Stimulated activated CD8-positive, alpha-beta memory T cell treated with anti-CD3 and anti-CD28 coated beads, Interleukin-15, amount 100 ng/mL, for 1 hour (primary cell): ENCODE data around the gene NUP54.

Experiments used
- DNase-seq: peaks from one replicate; pipeline ENCODE4 v3.0.0-alpha.2; 2020; ENCODE audit warnings: low read depth

Gene NUP54

DNA sequence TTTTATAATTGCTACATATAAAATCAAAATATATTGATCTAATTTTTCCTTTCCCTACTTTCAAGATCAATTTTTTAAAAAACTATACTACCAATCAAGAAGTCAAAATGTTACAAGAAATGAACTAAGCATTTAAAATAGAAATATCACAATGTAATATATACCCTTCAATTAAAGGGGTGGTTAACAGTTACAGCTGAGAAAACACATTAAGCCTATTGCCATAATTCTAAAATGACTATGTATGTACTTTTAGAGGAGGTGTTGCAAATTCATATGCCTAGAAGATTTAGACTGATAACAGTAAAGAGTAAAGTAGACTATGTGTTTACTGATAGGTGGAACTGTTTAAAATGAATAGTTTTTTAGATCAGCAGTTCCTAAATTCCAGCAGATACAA, 3.7 kb downstream of the NUP54 start:
- no peak for DNase-seq

DNA sequence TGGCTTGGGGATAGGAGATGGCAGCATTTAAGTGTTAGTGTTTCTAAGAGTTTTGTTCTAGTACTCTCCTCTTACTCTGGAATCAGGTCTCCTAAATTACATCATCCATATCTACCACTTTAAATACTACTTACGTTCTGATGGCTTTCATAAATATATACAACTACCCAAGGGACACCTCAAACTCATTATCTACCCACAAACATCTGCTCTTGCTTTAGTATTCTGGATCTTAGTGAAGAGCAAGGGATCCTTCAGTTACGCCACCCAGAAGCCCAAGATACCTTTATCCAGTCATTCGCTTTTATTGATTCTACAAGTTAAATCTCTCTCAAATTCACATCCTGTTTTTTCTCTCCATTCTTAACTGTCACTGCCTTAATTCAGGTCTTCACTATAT, 7.0 kb downstream of the NUP54 start:
- no peak for DNase-seq

DNA sequence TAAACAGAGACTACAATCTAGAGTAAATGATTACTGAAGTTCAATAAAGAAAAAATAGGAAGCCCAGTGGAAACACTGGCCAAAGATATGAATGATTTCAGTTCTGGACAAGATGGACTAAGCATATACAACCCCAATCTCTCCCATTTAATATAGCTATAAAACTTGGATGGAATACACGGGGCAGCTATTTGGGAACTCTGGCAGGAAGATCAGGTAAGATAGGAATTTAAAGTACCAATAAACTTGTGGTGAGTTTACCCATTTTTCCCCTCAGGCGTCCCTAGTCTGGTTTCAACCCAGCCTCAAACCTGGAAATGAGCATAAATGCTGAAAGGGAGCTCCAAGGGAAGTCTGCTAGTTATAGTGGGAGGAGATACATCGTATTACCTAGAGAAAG, 20.4 kb downstream of the NUP54 start:
- no peak for DNase-seq

DNA sequence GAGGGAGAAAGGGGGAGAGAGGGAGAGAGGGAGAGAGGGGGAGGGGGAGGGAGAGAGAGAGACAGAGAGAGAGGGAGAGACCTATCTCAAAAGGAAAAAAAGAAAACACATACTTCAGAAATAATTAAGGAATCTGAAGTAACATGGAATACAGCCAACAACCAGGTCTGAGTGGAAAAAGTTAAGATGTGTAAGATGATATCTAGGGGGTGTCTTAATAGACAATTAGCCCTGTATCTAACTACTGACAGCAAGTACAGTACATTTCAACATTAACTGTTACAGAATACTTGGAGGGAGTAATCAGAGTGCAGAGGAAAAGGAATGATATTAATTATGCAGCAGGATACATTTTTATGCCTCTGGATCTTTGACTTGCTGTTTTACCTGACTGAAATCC, 22.4 kb downstream of the NUP54 start:
- no peak for DNase-seq

DNA sequence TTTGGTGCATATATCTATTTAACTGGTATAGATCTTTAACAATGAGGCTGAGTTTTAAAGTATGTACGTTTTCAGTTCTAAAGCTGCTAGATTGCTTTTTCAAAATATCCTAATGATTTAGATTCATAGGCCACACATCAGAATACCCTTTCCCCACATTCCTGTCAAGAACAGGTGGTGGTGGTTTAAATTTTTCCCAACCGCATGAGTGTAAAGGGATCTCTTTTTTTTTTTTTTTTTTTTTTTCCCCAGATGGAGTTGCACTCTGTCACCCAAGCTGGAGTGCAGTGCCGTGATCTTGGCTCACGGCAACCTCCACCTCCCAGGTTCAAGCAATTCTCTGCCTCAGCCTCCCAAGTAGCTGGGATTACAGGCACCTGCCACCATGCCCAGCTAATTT, 28.0 kb downstream of the NUP54 start:
- no peak for DNase-seq

DNA sequence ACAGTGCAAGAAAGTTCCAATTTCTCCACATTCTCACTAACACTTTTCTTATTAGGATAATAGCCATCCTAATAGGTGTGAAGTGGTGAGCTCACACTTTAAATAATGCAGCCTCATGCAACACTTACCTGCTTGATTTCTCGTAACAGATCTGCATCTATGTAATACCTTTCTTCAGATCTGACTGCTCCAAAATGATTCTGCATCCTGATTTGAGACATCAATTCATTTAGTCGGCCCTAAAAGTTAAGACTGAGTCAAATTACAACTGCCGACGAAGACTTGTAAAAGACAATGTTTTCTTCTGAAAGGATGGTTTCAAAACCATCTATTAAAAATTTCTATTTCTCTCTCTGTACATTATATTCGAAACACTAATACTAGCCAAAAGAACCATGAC, 30.7 kb downstream of the NUP54 start:
- DNase-seq: no peak

DNA sequence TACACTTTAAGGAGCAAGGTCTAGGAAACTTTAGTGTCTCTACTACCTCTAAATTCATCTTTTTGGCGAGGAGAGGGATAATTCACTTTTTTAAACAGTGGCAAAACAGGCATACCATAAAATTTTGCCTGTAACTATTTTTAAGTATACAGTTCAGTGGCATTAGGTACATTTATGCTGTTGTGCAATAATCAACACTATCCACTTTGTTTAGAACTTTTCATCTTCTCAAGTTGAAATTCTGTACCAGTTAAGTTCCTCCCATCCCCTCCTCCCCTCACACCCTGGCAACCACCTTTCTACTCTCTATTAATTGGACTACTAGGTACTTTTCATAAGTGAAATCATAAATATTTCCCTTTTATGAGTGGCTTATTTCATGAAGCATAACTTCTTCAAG, 31.4 kb downstream of the NUP54 start:
- DNase-seq: no peak

DNA sequence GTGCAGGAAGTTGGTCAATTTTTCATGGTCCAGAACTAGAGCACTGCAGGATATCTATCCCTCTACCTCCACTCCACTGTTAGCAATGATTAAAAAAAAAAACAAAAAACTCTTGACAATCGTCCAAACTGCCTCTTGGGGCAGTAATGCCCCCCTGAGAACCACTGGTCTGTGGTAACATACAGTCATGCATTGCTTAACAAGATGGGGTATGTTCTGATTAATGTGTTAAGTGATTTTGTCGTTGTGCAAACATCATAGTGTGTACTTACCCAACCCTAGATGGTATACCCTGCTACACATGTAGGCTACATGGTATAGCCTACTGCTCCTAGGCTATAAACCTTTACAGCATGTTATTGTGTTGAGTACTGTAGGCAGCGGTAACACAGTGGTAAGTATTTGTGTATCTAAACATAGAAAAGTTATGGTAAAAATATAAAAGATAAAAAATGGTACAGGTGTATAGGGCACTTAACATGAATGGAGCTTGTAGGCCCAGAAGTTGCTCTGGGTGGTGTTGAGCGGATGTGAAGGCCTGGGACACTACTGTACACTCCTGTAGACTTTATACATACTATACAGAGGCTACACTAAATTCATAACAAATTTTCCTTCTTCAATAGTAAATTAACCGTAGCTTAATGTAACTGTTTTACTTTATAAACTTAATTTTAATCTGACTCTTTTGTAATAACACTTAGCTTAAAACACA, 39.6 kb downstream of the NUP54 start:
- no peak for DNase-seq

DNA sequence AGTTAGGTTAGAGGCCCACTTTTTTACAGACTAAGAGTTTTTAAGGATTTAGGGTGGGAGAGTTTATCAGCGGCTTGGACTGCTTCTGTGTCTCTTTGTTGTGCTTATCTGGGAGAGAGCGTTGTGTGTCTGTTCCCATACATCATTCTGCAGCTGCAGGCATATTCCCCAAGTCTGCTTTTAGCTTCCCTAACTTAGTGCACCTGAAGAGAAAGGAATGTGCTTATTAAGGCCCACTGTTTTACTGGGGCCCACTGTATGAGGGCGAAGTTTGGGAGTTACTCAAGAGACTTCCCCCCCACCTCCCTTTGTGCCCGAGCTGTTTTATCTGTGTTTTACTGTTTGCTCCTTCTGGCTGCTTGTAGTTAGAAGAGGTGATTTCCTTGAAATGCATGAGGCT, 41.8 kb downstream of the NUP54 start:
- DNase-seq: no peak

DNA sequence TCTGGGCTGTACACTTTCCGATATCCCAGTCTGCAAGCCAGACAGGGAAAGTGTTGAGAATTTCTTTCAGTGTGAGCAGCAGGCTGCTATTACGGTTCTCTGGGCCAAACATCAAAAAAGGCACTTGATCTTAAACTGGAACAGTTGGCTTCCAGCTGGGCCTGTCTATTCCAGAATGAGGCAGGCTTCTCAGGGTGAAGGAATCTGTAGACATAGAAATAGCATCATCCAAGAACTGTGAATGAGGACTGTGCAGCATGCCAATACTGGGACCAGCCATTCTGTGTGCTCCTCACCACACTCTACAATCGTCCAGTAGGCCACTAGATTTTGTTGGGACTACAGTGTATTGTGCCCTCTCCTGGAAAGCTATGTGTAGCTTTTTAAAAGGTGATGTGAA, 42.5 kb downstream of the NUP54 start:
- DNase-seq: no peak

DNA sequence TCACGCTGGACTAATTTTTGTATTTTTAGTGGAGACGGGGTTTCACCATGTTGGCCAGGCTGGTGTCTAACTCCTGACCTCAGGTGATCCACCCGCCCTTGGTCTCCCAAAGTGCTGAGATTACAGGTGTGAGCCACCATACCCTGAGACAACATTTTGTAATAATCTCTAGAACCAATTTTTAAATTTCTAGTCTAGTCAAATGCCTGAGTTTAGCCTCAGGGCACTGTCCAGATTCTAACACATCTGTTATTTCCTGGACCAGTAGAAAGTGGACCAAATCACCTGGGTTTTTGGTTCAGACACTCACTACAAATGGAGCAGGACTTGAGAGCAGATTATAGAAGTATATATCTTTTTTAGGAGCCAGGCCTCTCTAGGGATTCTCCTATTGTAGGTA, 52.1 kb downstream of the NUP54 start:
- DNase-seq: no peak

DNA sequence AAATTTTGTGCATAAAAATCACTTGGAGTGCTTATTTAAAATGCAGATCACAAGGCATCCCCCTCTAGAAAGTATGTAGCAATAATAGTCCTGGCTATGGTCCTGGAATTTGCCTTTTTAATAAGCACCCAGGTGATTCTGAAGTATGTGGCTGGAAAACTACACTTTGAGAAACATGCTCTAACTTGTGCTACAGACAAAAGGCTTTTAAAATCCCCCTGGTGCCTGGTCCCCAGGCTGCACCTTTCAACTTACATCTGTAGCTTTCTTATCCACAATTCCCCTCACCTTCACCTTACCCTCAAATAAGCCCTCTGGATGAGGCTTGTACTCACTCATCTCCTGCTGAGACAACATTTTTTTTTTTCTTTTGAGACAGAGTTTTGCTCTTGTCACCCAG, 52.6 kb downstream of the NUP54 start:
- DNase-seq: no peak

DNA sequence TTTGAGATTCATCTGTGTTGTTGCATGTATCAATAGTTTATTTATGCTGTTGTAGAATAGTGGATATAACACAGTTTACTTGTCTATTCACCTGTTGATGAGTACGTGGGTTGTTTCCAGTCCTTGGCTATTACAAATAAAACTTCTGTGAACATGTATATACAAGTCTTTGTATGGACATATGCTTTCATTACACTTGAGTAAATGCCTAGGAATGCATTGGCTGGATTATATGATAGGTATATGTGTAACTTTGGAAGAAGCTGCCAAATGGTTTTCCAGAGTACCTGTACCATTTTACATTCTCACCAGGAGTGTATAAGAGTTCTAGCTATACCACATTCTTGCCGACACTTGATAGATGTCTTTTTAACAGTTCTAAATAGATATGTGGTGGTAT, 57.1 kb downstream of the NUP54 start:
- DNase-seq: no peak

DNA sequence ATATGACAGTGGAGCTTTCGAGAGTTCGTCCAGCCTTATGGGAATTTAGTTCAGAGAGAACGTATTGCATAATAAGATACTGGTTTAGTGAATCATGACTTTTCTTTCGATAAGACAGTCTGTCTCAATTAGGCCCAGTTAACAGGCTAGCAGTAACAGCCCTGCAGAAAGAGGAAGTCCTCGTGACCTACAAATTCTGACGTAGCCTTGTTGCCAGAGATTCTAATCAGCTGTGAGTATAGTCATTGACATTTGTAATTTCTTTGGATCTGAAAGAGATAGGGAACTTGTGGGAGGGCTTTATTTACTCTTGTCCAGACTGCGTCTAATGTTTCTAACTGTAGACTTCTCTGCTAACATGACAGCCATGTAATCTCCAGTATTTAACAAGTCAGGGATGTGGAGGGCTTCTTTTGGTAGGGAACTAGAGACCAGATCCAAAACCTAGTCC, 57.9 kb downstream of the NUP54 start:
- DNase-seq: no peak

DNA sequence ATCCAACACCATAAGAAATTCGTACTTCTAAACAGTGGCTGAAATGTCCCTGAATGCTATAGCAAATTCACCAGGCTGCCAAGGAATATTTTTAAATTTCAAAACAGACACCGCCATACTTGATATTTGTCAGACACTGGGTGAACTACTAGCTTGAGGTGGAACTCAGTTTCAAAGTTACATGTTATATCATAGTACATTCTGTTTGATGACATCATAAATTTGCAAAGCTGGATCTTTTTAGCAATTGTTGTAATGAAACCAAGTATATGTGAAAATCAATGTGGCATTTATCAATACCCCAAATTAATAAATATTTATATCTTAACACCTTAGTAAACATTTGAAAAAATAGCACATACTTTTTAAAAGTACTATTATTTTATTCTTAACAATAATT, 59.5 kb downstream of the NUP54 start:
- DNase-seq: no peak

DNA sequence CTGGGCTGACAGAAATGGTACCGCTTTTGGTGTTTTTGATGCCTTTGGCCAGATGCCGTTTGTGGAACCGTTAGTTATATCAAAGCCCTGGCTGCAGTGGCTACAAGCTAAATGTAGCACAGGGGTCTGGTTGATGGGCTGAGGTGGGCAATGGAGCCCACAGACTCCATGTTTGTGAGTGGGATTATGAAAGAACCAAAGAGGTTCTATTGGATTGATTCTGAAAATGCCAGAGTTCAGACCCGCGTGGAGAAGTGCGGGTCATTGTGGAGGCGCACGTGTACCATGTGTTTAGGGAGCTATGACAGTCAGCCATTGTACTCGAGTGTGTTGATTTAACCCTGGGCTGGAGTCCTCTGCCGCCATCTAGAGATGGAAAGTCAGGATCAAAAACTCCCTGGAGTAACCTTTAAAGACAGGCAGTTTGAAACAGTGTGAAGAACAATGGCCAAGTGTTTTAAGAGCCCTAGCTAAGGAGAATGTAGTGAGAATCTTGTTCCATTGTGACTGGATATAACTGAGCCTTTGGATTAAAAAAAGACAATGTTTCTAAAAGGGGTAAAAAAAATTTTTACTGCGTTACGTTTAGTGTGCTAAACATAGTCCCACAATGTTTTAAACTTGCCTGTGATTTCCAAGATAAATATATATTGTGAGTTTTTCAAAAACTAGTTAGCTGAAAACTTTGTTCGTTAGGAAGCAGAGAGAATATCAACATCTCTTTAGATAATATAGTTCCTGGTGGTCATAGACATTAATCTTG, 61.0 kb downstream of the NUP54 start:
- DNase-seq: no peak

DNA sequence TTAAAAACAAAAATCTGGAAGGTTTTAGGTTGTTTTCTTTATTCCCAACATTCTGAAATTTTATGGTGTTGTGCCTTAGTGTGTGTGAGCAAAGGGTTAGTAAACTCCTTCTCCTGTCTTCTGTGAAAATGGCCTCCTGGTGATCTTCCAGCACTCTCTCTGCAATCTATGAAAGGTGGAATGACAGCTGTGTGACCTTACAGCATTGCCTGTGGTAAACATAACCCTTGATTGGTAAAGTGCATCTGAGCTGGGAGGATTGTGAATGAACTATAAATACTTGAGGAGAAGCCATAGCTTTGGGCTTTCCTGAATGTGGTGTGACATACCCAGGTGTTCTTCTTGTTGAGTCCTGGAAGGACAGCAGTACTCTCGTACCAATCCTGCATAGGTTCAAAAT, 63.7 kb downstream of the NUP54 start:
- DNase-seq: no peak

DNA sequence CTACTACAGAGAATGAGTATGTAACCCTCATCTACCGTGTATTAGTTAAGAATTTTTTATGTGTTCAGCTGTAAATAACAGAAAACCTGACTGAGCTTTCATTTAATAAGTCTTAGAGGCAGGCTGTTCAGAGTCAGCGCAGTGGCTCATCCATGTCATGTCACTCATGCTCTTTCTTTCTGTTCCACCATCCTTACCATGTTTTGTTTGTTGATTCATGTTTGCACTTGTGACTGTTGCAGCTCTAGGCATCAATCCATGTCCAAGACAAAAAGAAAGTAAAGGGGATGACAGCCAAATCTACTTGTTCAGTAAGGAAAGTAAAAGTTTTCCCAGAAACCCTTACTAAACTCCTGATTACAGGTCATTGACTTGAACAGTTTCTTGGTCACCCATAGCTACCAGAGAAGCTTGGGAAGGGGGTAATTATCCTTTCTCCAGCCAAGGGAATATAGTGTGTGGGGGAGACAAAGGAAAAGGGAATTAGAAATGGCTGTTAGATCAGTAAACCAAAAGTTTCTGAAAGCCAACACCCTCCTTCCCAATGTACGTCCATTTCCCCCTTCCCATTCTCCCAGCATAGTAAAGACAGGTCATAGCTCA, 64.7 kb downstream of the NUP54 start:
- DNase-seq: no peak

DNA sequence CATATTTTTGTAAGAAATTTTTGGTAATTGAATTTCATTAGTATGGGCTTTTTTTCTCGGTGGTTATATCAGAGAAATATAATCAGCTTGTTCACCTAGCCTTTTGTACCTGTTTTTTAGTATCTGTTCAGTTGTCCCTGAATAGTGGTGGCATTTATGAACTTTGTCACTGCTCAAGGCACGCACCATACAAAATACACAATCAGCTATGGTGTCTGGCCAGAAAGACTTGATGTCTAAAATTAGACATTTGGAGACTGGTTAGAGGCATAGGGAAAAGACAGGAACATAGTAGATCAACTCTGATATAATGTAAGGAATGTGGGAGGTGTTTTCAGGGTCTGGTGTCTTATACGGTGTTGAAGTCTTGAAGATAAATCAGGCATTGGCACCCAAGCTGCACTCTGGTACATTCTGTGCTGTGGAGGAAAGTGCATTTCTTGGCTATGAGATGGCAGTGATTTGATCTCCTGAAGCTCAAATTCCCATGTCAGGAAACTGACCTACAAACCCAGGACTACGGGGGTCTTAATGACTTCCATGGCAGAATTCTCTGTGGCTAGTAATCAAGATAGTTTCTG, 70.1 kb downstream of the NUP54 start:
- DNase-seq: no peak

DNA sequence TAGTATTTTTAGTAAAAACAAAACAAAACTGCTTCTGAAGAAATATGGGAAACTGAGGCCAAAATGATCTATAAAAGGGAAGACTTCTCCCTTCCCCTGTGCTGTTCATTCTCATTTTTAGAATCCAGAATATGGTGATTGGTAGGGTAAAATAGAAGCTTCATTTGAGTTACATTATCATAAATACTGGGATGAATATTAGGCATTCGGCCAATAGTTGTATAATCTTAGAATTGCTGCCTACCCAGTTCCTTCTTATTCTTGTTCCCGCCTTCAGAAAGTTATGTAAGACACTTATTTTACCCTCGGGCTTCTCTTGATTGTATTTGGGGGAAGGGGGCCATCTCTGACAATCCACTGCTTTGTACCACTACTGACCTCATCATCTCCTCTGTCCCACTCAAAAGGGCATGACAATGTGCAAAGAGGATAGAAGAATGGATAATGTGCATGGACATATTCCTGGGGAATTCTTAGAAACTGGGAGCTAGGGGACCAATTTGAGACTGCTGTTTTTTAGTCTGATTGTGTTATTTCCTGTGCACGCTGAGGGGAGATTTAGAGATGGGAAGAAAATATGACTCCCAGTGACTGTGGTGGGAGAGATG, 73.1 kb downstream of the NUP54 start:
- no peak for DNase-seq

DNA sequence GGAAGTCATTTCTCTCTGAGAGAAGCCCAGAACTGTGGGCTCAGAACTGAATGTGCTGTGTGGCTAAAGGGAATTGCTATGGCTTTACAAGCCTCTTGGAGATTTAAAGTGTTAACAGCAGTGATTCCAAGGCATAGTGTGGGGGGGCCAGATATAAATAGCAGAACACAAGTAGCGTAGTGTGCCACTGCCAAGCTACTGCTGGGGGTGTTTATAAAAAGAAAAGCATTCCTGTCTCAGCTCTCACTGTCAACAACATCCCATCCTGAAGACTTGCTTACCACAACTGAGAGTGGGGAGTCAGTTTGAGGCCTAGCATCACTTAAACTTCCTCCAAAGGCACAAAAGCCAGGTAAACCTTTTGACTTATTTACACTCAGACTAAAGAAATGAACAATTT, 73.7 kb downstream of the NUP54 start, which contains the start of gene ART3:
Gene ART3, plus strand, starts transcription at position 242 of the 400 bp plus-strand sequence. CDS start 1,181 bp downstream, outside the sequence.
- no peak for DNase-seq

DNA sequence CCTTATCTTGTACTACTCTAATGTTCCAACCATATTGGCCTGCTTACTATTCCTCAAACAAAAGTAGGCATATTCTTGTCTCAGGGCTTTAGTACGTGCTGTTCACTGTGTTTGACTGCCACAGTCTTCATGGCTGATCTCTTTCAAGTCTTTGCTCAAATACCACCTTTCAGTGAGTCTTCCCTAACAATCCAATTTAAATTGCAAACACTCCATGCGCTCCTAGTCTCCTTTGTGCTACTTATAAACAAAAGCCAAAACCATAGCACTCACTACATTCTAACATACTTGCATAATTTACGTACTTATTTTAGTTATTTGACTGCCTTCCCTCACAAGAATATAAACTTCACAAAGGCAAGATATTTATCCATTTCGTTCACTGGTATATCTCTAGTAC, 75.4 kb downstream of the NUP54 start:
- no peak for DNase-seq
